ENCODE measurements around the gene KSR2. TPM values are rescaled to one million over a fixed set of nuclear protein-coding genes. Genes with fewer than 3 reads are reported as not detected.

The KSR2 gene
- total and polyA plus RNA-seq, 10 of the 15 experiments (the other 5 are each of a cell fraction or from before 2014, with no cell fraction given): under 0.01 to 1.5 (median 0.01) TPM; not detected in 3

DNA sequence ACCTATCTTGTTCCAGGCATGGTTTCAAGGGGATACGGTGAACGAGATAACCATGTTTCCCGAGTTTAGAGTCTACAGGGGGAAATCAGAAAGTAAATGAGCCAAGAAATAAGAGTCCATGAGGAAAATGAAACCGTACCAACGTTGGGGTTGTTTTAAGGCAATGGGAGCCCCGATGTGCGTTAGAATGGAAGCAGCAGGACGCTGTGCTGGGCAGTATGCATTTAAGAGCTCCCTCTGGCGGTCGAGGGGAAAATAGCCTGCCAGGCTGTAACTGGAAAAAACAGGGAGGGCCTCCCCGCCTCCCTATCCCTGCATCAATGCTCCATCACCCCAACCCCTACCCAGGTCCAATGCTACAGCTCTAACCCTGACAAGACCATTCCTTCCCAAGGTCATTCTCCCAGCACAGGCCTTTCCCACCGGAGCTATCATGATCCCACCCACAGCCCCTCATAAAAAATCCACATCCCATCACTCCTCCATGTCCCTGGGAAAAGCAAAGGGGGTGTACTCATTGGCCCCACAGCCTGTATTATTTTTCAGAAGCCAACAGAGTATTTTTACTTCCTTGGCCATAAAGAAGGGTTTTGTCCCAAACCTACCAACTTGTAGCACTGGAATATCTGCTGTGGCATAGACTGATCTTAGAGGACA, 381.0 kb downstream of the KSR2 start:
- Histone ChIP-seq H4K20me1 (ENCODE audit: control insufficient read depth, insufficient read depth) (no peaks in the 10 kb centered on the region), H3K4me3 (no peak overlapping the region), H3K4me1 (ENCODE audit: control insufficient read depth, insufficient read depth, low read length) (no peaks in the 10 kb centered on the region), H3K27me3 (replicated peaks in 1 of 2; ENCODE audit: control insufficient read depth in 2 of 2, insufficient read depth in 2 of 2, low read length in 1 of 2) (peaks cover 0 to 2% of the 10 kb centered on the region in 2 experiments; a peak in 2 of 4 replicates), H2AFZ (ENCODE audit: control insufficient read depth, low read depth, low read length) (no peak overlapping the region), H3K27ac (ENCODE audit: control insufficient read depth, insufficient read depth) (no peak overlapping the region), H3K9ac (ENCODE audit: control insufficient read depth, insufficient read depth, low read length) (no peak overlapping the region), H3K36me3 (ENCODE audit: control insufficient read depth in 2 of 2, insufficient read depth in 2 of 2, low read length in 1 of 2) (no peaks in the 10 kb centered on the region), H3K79me2 (ENCODE audit: control insufficient read depth, insufficient read depth, low read length) (no peaks in the 10 kb centered on the region), H3K9me3 (replicated peaks; ENCODE audit: control insufficient read depth, insufficient read depth, low read length) (no peaks in the 10 kb centered on the region; the same call in 2 of the 3 replicates), H3K4me2 (ENCODE audit: control insufficient read depth, insufficient read depth) (no peak overlapping the region)
- FAIRE-seq (peak; percentile 84), DNase-seq (ENCODE audit: low read depth, low spot score) (no peak), ATAC-seq (peak; percentile 82)
- TF ChIP-seq REST (IDR thresholded peaks at IDR 0.05; ENCODE audit: low read depth, low read length) (no peak), SMC3 (IDR thresholded peaks at IDR 0.05; ENCODE audit: borderline replicate concordance, low read length) (peak; percentile 90), BCL11A (IDR thresholded peaks at IDR 0.05; ENCODE audit: low read depth, low read length) (no peak), YY1 (IDR thresholded peaks at IDR 0.05; ENCODE audit: low read depth, low read length) (0 out of 2 replicates have a peak, but pooled peaks have one; percentile 36), RAD21 (IDR thresholded peaks at IDR 0.05; ENCODE audit: insufficient read depth, low read depth, low read length) (peak; percentile 61), TAF1 (IDR thresholded peaks at IDR 0.05; ENCODE audit: borderline replicate concordance, low read depth, low read length) (no peak), NR2F1 (conservative IDR thresholded peaks at IDR 0.05) (no peak), ESRRA (IDR thresholded peaks at IDR 0.05; ENCODE audit: low read length) (no peak), POU2F2 (IDR thresholded peaks at IDR 0.05; ENCODE audit: borderline replicate concordance, low read depth, low read length) (peak; percentile 53; the same call in 1 of the 3 replicates), WRNIP1 (IDR thresholded peaks at IDR 0.05; ENCODE audit: borderline replicate concordance, low read depth, low read length) (no peak)
- TF ChIP-seq, protein P1, sequence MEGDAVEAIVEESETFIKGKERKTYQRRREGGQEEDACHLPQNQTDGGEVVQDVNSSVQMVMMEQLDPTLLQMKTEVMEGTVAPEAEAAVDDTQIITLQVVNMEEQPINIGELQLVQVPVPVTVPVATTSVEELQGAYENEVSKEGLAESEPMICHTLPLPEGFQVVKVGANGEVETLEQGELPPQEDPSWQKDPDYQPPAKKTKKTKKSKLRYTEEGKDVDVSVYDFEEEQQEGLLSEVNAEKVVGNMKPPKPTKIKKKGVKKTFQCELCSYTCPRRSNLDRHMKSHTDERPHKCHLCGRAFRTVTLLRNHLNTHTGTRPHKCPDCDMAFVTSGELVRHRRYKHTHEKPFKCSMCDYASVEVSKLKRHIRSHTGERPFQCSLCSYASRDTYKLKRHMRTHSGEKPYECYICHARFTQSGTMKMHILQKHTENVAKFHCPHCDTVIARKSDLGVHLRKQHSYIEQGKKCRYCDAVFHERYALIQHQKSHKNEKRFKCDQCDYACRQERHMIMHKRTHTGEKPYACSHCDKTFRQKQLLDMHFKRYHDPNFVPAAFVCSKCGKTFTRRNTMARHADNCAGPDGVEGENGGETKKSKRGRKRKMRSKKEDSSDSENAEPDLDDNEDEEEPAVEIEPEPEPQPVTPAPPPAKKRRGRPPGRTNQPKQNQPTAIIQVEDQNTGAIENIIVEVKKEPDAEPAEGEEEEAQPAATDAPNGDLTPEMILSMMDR (IDR thresholded peaks at IDR 0.05 in 2 of 3, conservative IDR thresholded peaks at IDR 0.05 in 1 of 3; ENCODE audit: control insufficient read depth in 2 of 3, extremely low read depth in 1 of 3, insufficient read depth in 1 of 3, low read depth in 3 of 3, low read length in 3 of 3): peak; percentile 84 to 91 (median 86)
- WGBS (ENCODE audit: insufficient coverage, insufficient replicate concordance, low lambda C conversion rate, missing lambda C conversion rate): 15% methylated on average over 12 of the region's 12 CpGs
- ChIA-PET POLR2A (no interaction called here), CTCF (interaction anchor here (0.5 to 6.3 kb wide), 21 partner anchors 10 to 1855 kb away, joined by 3 to 109 read pairs (median 3); no protein-coding TSS in a partner anchor), RAD21 (ENCODE audit: unreplicated experiment) (interaction anchor here (0.6 to 3.0 kb wide), 2 partner anchors 220 to 225 kb away, joined by 3 to 28 read pairs; no protein-coding TSS in a partner anchor), SMC1A (ENCODE audit: uncharacterized antibody, unreplicated experiment) (interaction anchor here (0.9 to 3.8 kb wide), 5 partner anchors 12 to 579 kb away, joined by 3 to 37 read pairs (median 3); no protein-coding TSS in a partner anchor)
- in situ Hi-C loops (cut with MboI): loop anchor here (5.0 kb wide), 2 partner anchors 220 to 375 kb away; no protein-coding TSS in a partner anchor
- no TSS peak for BruUV-seq (replicated peaks)
- intact Hi-C loops (cut with micrococcal nuclease; ENCODE audit: unreplicated experiment): loop anchor here (1.0 to 5.0 kb wide), 4 partner anchors 220 to 375 kb away; no protein-coding TSS in a partner anchor

All from GM12878 (cell line).